GM18520 (cell line): ENCODE results near the gene RNF113A.
"Not testable (repeated sequence)": the region's sequence is repeated elsewhere in the genome, so short reads cannot be mapped to it uniquely, and the experiment has no call there.

Source experiments
- ATAC-seq: cut with Tn5 transposase; IDR thresholded peaks from one replicate; pipeline ENCODE4 v1.9.1; 2021; ENCODE audit not compliant: unreplicated experiment

Gene RNF113A

DNA sequence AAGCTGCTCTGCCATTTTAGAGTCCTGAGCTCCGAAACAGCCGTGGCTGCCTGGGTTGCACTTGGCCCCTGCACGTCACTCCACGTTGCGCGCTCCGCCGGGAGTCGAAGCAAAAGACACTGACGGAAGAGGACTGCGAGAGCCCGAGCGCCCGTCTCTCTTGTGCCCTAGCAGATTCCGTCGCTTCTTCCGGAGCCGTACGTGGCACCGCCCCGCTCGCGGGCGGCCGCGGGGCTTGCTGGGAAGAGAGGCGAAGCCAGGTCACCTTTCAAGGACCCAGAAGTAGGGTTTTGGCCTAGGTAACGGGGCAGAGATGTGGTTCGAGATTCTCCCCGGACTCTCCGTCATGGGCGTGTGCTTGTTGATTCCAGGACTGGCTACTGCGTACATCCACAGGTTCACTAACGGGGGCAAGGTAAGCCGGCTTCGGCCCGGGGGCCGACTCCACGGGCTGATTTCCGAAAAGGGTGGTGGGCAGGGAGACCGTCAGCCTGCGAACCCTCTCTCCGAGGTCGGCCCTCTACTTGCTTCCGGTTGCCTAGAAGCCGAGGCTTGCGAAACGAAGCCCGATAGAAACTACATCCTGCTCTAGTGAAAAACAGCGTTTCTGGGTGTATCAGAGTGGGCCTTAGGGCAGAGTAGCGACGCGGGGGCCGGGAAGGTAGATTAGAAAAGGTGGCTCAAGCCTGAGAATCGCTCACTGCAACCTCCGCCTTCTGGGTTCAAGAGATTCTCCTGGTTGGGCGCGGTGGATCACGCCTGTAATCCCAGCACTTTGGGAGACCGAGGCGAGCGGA, at the start of gene RNF113A, which contains the start of gene NDUFA1:
Gene RNF113A, minus strand, starts transcription at position 135 of the 797 bp plus-strand sequence. Its CDS starts 120 bp downstream, at position 15.
Gene NDUFA1, plus strand, starts transcription at position 234 of the 797 bp plus-strand sequence. Its CDS starts 80 bp downstream, at position 314.
- peak; percentile 94 for ATAC-seq

DNA sequence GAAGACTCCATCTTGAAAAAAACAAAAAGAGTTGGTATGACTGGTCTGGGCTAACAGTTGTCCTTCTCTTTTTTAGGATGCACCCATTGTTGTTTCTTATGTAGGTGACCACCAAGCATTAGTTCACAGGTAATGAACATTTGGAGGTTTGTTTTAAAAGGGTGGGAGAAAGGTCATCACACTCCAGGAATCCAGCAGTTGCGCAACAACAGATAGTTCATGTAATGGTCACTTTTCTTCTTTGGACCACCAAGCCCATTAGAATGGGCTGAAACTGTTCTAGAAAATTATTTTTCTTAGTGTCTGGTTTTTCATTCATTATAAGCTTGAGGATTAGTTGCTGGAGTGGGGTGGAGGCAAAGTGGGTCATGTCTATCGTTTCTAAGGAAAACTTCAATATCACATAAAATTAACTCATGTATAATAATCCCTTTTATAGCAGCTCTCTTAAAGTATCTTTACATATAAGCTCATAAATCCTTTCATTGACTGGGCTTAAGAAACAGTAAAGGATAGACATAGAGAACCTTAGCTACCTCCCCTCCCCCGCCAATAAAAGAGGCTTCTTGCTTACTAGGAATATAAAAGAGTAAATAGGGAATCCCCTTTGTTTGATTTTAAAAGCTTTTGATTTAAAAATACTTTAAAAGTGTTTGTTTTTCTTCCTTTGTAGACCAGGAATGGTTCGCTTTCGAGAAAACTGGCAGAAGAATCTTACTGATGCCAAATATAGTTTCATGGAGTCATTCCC, 48.5 kb upstream of the RNF113A start:
- ATAC-seq: no peak

DNA sequence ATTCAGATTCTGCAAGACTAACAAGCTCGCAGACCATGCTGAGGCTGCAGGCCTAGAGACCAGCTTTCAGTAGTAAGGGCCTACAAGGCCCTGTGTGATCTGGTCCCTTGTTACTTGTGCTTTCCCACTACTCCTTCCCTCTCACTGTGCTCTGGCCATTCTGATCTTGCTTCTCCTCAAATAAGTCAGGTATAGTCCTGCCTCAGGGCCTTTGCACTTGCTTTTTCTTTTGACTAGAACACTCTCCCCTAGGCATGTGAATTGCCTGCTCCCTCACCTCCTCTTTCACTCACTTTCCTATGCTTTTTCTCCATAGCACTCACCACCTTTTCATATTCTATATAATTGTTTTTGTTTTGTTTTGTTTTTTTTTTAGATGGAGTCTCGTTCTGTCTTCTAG, 46.3 kb upstream of the RNF113A start:
- ATAC-seq: no peak

DNA sequence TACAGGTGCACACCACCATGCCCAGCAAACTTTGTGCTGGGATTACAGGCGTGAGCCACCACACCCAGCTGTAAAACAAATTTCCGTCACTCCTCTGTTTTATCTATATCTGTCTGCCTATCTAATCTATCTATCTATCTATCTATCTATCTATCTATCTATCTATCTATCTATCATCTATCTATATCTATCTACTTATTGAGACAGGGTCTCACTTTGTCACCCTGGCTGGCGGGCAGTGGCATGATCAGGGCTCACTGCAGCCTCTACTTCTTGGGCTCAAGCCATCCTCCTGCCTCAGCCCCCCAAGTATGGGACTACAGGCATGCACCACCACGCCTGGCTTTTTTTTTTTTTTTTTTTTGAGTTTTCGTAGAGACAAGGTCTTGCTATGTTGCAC, 44.8 kb upstream of the RNF113A start:
- no peak for ATAC-seq

DNA sequence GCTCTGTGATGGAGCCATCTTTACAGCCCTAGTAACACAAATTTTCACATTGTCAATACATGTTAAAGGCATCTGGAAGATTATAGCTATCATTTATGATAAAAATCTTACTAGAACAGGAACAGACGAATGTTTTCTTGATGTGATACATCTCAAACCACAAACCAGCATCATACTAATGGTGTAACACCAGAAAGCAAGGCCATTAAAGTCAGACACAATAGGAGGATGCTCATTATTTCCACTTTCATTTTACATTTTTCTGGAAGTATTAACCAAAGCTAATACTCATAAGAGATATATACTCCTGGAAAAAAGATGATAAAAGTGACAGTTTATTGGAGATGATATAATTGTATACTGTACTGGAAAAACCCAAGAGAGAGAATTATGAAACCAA, 29.4 kb upstream of the RNF113A start:
- ATAC-seq: no peak

DNA sequence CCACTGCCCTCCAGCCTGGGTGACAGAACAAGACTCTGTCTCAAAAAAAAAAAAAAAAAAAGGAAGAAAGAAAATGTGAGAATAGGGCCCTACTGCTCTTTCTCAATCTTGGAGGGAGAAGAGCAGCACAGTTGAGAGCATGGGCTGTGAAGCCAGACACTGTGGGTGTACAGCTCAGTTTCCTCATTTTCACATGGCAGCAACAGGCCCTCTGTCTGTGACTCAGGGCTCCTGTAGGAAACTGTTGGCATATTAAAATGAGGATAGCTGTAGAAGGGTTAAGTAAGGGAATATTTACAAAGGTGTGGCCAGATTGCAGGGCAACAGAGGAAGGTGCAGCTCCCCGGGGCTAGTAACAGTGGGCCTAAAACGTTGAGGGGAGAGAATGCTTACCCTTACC, 27.6 kb upstream of the RNF113A start:
- no peak for ATAC-seq

DNA sequence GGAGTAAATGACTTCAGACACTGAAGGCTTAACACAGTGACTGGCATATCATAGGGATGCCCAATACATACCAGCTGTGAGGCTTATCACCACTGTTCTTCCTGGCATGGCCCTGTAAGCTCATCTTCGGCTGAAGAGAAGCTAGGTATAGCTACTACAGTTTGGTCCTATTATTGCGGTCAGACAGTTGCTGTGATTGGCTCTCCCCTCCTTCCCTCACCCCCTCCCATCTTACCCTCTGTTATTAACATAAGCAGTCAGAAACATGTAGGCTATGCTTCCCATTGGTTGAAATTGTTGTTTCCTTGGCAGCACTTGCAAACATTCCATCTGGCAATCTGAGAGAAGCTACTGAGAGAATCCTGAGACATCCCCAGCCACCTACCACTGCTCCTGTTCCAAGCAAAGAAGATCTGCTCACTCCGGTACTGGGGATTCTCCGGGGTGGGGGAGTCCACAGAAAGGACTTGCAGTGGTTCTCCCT, 24.4 kb upstream of the RNF113A start, which contains the start of gene AKAP14:
Gene AKAP14, plus strand, starts transcription at position 51 of the 484 bp plus-strand sequence. CDS start 7,331 bp downstream, outside the sequence.
- no peak for ATAC-seq

DNA sequence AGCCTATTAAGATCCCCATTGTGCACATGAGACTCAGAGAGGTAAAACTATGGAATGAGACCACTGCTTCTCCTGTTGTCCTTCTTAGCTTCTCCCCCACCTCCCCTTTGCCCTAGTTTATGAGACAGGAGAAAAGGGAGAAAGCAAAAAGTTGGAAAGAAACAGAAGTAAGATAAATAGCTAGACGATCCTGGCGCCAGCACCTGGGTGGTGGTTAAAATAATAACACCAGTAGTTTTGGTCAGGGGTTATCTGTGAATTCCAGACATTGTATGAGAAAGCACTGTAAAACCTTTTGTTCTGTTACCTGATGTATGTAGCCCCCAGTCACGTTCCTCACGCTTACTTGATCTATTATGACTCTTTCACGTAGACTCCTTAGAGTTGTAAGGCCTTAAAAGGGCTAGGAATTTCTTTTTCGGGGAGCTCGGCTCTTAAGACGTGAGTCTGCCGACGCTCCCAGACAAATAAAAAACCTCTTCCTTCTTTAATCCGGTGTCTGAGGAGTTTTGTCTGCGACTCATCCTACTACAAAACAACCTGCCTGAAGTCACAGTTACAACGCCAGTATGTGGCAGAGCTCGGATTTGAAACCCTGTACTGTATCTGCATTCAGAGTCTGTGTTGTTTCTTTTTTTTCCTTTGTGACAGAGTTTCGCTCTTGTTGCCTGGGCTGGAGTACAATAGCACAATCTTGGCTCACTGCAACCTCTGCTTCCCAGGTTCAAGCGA, 20.6 kb upstream of the RNF113A start:
- not testable (repeated sequence) for ATAC-seq

DNA sequence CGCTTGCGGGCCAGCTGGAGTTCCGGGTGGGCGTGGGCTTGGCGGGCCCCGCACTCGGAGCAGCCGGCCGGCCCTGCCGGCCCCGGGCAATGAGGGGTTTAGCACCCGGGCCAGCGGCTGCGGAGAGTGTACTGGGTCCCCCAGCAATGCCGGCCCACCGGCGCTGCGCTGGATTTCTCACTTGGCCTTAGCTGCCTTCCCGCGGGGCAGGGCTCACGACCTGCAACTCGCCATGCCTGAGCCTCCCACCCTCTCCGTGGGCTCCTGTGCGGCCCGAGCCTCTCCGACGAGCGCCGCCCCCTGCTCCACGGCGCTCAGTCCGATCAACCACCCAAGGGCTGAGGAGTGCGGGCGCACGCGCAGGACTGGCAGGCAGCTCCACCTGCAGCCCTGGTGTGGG, 19.1 kb upstream of the RNF113A start:
- ATAC-seq: not testable (repeated sequence)

DNA sequence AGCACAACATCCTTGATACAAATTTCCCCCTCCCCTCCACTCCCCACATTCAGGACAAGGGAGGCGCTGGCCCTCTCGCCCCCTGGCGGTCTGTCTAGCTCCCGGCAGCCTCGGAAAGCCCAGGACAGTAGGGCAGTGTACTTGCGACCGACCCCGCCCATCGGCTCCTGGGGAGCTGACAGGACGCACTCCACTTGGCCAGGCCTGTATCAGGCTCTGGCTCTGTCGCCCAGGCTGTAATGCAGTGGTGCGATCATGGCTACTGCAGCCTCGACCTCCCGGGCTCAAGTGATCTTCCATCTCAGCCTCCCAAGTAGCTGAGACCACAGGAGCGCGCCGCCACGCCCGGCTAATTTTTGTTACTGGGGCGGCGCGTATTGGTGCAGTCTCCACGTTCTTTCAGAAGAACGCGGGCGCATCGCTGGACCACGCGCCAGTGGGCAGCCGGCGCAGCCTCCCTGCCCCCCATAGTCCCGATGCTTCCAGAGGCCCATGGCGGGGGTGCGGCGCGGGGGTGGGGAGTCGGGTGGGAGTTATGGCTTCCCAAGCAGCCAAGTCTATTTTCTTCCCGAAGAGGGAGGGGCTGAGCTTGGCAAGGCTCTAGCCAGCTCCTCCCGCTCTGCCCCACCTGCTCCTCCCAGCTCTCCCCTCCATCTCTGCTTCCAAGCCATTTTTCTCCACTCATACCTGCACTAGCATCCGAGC, 16.3 kb upstream of the RNF113A start:
- ATAC-seq: peak; percentile 52

DNA sequence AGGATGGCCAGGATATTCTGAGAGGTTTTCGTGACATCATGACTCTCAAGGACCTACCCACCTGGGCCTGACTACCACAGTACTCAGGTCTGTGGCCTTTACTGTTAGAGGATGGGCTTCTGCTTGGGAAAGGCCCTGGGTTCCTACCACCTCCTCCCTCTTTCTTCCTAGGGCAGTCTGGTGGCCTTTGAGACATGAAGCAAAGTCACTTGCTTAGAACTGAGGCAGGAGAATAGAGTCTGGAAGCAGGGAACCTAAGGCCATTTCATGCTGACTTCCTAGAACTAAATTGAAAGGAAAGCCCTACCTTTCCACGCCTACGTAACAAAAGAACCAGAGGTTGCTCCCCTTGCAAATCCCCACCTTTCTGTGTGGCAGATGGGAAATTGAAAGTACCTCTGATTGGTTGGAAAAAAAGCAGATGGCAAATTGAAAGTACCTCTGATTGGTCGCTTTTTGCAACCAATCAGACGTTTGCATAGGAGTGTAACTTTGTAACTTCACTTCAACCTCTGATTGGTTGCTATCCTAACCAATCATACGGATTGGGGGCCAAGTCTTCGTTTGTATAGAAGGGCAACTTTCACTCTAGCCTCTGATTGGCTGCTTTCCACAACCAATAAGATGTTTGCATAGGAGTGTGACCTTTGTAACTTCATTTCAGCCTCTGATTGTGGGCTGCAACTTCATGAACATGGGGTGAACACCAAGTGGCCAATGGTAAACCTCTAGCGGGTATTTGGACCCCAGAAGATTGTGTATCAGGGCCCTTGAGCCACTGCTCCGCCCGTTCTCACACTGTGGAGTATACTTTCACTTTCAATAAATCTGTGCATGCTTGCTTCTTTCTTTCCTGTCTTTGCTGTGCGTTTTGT, 14.3 kb upstream of the RNF113A start:
- no peak for ATAC-seq

DNA sequence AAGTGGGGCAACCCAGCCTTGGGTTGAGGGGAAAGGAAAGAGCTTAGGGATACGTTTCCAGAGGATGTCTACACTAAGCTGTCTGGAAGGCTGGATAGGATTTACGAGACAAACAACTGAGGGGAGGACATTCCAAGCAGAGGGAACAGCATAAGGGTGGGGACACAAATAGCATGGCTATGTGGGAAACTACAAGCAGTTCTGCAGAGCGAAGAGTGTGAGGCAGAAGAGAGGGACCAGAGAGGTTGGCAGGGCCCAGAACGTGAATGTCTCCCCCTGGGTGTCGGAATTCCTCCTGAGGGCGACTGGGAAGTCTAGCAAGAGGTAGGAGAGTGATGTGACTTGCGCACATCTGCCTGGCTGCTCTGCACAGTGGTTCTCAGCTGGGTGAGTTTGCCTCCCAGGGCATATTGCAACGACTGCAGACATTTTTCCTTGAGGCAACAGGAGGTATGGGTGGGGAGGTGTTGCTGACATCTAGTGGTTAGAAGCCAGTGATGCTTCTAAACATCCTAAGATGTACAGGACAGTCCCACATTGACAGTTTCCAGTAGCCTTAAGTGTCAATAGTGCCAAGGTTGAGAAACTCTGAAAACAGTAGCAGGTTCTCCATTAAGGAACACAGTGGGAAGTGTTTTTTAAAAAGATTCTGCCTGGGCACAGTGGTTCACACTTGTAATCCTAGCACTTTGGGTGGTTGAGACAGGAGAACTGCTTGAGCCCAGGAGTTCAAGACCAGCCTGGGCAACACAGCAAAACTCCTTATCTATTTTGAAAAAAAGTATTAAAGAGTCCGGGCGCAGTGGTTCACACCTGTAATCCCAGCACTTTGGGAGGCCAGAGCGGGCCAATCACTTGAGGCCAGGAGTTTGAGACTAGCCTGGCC, 9.3 kb upstream of the RNF113A start:
- no peak for ATAC-seq

DNA sequence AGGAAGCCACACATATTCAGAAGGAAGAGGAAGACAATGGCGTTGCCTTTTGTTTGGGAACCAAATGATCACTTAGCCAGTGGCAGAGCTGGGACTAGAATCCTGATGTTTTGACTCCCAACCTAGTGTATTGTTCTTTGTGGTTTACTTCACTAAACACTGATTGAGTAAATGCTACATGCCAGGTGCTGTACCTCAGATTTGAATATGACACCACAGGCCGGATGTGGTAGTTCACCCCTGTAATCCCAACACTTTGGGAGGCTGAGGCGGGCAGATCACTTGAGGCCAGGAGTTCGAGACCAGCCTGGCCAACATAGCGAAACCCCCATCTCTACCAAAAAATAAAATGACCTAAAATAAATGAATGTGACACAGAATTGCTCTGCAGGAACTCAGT, 8.5 kb upstream of the RNF113A start:
- no peak for ATAC-seq

DNA sequence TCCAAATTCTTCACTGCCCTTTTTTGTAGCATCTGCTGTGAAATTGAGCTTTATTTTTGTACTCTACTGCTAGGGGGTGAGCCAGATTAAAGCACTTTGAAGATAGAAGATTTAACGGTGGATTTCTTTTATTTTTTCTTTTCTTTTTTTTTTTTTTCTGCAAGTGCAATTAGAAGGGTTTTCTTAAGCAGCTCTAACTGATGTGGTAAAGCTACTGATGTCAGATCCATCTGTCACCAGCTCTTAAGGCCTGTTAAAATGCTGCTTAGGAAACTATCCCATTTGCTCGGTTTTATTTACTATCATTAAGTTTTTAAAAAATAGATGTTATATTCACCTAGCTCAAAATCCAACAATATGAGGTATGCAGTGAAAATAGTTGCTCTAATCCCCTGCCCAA, 7.2 kb upstream of the RNF113A start:
- ATAC-seq: no peak

DNA sequence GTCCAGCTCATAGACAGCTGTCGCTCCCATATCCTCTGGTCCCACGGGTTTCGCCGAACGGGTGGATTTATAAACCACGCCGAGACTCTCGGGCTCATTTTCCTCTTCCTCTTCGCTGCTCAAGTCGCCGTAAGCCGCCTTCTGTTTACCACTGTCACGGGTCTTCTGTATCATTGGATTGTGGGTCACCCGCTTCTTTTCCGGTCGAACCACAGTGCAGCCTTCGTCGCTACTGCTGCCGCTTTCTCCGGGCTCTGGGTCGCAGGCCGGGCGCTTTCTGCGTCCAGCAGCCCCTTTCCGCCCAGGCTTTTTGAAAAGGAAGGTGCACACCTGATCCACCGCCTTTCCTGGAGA, 311 bp downstream of the RNF113A start:
- peak; percentile 21 for ATAC-seq

DNA sequence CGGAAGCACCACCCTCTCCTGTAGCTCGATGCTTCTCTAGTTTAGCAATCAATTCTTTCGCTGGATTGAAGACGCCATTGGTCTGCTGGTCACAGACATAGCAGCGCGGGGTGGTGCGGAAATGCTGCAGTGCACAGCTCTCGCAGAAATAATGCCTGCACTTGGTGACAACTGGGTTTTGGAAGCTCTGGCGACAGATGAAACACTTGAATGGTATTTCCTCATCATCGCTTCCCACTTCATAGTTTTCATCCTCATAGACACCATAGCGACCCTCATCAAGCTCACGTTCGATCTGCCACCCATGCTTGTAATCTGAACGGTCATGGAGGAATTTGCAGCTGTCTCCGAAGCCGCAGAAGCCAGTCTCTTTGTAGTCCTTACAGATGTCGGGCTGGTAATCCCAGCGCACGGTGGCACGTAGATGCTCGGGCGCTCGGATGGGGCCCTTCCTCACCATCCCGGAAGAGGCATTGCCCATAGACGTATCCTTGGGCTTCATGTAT, 854 bp downstream of the RNF113A start:
- no peak for ATAC-seq

DNA sequence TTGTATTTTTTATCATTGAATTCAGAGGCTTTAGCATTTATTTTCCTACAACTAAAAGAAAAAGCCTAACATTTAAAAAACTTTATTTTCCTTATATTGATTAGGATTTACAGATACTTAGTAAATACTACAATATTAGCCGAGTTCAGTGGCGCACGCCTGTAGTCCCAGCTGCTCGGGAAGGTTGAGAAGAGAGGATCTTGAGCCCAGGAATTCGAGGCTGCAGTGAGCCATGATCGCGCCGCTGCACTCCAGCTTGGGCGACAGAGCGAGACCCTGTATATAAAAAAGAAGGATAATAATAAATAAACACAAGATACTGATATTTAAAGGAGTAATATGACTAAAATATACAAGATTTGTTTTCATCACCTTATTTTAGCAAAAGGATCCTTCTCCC, 18.1 kb downstream of the RNF113A start:
- ATAC-seq: no peak
